GM11168 (cell line): ENCODE results near the gene TSSK2.
"Not testable (repeated sequence)": the region's sequence is repeated elsewhere in the genome, so short reads cannot be mapped to it uniquely, and the experiment has no call there.

Experiments
- in situ Hi-C: fragments of 300-500 bp; cut with MboI; formaldehyde crosslinking; loops from one replicate; pipeline ENCODE4 v1.12.0; 2022; ENCODE audit warnings: low sequenced_read_pairs; ENCODE audit not compliant: unreplicated experiment

TSSK2 gene

DNA sequence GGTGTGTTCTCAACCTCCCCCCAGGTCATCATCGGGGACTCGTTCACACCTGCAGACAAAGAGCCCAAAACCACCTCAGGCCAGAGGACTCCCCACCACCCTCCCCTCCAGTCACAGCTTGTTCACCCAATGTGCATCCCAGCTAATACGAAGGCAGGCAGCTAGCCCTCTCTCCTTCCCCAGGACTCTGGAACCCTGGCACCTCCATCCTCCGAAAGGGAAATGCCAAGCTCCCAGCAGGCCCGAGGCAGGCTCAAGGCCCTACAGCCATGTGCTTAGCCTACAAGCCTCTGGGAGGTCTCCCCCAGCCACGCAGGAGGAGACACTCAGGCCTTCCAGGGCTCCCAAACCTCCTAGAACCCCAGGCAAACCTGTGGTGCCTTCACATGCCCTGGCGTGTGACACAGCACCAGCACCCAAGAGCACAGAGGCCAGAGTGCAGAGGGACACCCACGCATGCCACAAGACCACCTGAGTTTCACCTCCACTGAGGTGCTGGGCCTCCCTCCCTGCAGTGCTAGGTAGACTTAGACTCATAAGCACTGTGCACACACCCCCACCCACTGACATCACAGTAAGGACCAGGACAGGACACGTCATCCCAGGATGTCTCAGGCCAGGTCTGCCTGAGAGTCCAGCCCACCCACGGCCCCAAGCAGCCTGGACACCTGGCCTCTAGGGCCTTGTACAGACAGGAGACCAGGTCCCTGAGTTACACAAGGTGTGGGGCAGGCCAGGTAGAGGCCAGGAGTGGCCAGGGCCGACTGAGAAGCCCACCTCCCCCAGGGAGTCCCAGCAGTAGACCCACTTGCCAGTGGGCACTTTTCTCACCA lies 6.5 kb downstream of the TSSK2 start:
- in situ Hi-C loops = no loop called here

DNA sequence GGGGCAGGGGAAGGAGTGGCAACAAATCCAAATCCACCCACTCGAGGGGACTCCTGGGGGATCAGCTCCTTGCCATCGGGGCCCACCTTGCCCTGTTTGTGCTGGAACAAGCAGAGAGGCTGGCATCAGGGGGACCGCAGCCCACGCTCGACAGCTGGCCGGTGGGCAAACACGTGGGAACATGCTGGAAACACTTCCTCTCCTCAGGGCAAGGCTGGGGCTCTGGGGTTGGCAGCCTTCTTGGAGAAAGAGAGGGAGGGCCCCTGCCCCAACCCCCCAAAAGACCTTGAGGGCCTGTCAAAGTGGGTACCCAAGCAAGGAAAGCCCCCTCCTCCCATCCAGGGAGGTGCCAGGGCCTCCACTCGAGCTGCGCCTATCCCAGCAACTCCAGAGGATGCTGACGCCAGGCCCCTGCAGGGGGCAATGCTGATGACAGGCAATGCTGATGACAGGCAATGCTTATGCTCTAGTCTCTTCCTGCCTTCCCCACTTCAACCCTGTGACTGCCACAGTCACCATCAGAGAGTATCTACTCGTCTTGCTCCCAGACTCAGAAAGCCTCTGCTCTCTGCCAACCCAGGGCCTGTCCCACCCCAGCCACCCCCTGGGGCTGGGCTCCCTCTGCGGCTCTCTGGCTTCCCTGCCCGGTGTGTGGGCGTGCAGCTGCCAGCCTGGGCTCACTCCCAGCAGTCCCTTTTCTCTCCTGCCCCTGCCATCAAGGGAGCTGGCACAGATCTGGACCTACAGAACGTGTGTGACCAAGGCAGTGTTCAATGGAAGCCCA lies 7.3 kb downstream of the TSSK2 start:
- in situ Hi-C loops = no loop called here

GRCh38 chr22:19139001-19139356 lies 7.9 kb downstream of the TSSK2 start:
- in situ Hi-C loops = no loop called here

DNA sequence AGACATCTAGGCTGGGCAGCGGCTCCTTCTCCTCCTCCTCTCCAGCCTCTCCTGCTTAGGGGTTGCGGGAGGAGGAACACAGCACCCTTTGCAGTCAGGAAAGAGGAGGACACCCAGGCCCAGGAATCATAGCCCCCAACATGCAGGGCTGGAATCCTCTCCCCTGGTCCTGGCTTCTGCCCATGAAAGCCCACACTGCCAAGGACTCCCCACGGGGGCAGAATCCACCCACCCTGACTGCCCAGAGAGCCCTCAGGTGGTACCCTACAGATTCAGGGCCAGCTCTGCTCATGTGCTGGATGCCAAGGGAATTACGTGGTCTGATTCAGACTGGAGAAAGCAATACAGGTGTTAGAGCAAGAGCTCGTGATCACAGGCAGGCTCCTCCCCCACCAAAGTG lies 8.9 kb downstream of the TSSK2 start:
- in situ Hi-C loops = no loop called here

DNA sequence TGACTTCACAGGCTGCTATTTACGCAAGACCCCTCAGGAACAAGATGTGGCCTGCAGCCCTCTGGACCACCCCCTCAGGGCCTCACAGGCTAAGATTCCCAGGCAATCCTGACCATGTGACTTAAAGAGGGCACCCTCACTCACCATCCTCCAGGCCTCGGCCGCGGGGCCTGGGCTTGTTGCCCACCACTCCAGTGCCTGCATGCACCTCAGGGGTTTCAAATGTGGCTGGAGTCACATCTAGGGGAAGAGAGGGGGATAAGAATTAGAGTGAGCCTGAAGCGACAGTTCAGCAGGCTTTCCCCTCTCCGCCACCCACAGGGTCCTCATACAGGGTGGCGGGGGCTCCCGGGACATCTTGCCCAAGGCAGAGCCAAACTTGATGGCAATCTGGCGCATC lies 11.3 kb downstream of the TSSK2 start:
- in situ Hi-C loops = no loop called here

DNA sequence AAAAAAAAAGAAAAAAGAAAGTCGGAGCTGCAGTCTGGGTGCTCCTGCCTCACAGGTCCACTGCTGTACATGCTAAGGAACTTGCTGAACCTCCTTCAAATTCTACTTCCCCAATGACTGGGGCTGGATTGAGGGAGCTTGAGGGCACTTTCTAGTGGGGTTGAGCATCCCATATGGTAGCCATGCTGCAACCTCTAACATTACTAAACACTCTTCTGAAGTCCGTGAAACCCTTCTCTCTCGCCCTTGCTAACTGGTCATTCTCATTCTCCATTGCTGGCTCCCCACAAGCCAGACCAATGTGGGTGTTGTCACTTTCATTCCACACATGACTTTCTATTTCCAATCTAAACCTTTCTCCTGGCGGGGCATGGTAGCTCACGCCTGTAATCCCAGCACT lies 12.1 kb downstream of the TSSK2 start:
- in situ Hi-C loops = no loop called here

- in situ Hi-C loops = no loop called here
Measured at GRCh38 chr22:19143967-19144400, 12.9 kb downstream of the TSSK2 start.

DNA sequence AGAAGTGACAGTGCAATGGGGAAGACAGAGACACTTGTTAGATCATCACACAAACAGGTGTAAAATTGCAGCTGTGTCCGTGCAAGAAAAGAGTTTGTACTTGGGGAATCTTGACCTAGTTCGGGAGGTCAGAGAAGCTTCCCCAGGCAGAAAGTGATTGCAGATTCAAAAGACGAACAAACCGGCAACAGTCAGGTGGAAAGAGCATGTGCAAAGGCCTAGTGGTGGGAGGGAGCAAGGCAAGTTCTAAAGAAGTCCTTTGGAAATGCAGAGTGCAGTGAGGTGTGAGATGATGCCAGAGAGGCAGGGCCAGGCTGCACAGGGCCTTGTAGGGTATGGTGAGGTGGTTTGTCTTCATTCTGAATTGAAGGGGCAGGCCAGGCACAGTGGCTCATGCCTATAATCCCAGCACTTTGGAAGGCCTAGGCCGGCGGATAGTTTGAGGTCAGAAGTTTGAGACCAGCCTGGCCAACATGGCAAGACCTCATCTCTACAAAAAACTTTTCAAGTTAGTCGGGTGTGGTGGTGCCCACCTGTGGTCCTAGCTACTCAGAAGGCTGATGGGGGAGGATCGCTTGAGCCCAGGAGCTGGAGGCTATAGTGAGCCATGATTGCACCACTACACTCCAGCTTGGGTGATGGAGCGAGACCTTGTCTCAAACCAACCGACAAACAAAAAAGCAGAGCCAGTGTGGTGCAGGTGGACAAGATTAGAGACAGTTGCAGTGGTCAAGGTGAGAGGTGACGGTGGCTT lies 15.3 kb downstream of the TSSK2 start:
- in situ Hi-C loops = no loop called here

DNA sequence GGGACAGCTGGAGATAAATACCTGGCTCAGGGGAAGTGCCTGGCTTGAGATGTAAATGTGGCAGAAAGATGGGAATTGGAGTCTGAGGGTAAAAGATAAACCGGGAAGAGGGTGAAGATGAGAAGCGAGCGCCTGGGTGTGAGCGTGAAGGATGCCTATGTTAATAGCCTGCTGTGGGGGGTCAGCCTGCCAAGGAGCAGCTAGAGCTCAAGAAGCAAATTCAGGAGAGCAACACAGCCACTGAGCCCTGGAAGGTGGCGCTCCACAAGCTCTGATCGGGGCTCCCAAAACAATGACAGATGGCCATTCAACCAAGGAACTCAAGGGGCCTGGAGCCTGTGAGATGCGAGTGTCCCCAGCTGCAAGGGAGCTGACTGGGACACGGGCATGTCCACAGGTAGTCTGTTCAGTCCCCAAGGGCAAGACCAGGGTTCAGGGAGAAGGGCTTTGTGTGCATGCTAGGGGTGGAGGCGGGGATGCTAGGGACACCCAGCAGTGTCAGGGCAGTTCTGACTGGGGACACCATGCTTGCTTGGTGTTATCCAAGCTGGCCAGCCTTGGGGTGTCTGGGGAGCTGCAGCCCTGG lies 16.2 kb downstream of the TSSK2 start:
- in situ Hi-C loops = no loop called here

DNA sequence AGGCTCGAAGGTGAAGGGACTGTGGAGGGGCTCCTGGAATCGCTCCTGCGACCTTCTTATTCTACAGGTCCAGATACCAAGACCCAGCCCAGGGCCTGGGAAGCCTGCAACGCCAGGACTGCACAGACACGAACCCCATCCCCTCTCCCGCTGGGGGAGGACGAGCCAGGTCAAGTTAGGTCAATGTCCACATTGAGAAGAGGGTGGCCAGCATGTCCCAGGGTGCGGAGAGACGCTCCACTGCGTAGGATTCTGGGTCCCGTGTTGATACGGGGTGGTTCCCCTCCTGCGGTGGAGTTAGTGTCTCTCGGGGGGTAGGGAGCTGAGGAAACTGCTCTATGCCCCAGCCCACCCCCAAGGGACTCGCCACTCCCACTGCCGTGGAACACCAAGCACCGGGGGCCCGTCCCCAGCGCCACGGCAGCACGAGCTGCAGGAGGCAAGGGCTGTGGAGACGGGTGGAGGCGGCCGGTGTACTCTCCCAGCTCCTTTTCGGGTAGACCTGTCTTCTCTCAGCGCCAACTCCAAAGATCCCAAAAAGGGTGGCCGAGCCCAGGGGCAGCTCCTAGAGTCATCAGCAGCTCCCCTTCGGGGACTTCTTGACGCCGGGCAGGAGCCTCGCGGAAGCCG lies 17.4 kb downstream of the TSSK2 start:
- in situ Hi-C loops = no loop called here

- in situ Hi-C loops = no loop called here
Measured at GRCh38 chr22:19149047-19149883, 18.2 kb downstream of the TSSK2 start.

DNA sequence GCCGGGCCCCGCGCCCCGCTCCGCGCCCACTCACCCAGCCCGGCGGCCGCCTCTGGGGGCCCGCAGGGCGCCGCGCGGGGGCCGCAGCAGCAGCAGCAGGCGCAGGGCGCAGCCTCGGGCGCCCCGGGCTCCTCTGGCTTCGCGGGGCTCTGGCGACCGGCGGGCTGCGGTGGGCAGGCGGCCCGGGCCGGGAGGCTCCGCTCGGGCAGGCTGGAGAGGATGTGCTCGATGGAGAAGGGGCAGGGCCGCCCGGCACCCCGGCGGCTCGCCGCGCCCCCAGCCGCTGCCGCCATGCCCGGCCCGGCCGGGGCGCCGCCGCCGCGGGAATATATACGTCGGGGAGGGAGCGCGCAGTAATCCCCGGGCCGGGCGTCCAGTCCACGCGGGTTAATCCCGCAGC lies 18.9 kb downstream of the TSSK2 start, which contains the start of gene GSC2:
GSC2 (minus strand) TSS at position 302 of the 400 bp plus-strand sequence; CDS start at position 293, 9 bp downstream.
- in situ Hi-C loops = no loop called here

DNA sequence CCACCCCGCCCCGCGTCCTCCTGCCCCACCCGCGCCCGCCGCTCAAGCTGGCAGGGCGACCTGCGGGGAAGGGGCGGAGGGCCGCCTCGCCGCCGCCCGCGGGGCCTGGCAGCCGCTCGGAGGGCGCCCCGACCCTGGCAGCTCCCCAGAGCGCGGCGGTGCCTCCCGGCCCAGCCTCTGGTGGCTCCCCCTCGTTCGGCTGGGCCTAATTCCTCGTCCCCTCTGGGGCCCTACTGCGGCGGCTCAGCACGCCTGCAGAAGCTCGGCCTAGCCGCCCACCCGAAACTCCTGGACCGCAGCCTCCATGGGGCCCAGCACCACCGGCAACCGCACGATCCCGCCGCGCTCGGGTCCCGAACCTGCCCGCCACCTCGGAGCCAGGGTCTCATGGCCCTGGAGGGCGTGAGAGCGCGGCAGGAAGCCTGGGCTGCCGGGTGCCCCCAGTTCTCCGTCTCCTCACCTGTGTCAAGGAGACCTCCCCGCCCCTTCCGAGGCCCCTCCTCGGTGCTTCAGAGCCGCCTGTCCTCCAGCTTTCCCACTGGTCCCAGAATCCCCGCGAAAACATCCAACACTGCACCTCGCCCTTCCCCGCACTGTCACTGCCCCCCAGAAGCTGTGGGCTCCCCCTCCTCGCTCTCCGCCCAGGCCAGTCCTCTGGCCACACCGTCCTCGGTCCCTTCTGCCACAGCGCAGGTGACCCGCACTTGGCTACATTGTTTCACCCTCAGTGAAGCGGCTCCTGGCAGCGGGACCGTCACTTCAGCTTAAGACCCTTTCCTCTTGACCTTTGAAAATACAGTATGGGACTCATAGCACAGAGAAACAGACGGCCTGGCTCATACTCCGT lies 19.6 kb downstream of the TSSK2 start:
- in situ Hi-C loops = no loop called here

GRCh38 chr22:19151329-19152191 lies 20.5 kb downstream of the TSSK2 start:
- in situ Hi-C loops = no loop called here

- in situ Hi-C loops = no loop called here
Measured at GRCh38 chr22:19152942-19153883, 22.1 kb downstream of the TSSK2 start.

DNA sequence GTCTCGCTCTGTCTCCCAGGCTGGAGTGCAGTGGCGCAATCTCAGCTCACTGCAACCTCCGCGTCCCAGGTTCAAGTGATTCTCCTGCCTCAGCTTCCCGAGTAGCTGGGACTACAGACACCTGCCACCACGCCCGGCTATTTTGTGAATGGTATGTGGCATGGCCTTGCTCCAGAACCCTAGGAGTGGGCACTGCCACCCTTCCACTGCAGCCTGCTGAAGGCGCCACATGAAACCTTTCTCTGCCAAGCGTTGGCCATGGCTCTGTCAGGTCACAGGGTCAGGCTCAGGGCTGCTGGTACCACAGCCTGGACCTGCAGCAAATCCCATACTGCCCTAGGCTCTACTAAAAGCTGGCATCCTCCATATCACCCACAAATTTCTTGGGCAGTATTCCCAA lies 25.0 kb downstream of the TSSK2 start:
- in situ Hi-C loops = not testable (repeated sequence)
